Stromal cell of bone marrow (primary cell): ENCODE measurements around the gene TMEM235.

Experiments used
- DNase-seq: peaks from one replicate; pipeline ENCODE4 v3.0.0-alpha.2; 2012; ENCODE audit warnings: low read depth

TMEM235 gene

GRCh38 chr17:78255029-78255656, 23.7 kb downstream of the TMEM235 start:
- no peak for DNase-seq

- DNase-seq, result no peak
Observed at GRCh38 chr17:78255953-78256706, 24.7 kb downstream of the TMEM235 start.

GRCh38 chr17:78256707-78257591, 25.5 kb downstream of the TMEM235 start:
- DNase-seq, result no peak

GRCh38 chr17:78257810-78258322, 26.4 kb downstream of the TMEM235 start:
- no peak for DNase-seq

- DNase-seq, result no peak
Observed at GRCh38 chr17:78258323-78259191, 27.1 kb downstream of the TMEM235 start.

GRCh38 chr17:78259192-78259554, 27.7 kb downstream of the TMEM235 start:
- DNase-seq, result no peak

GRCh38 chr17:78263063-78263735, 31.8 kb downstream of the TMEM235 start:
- no peak for DNase-seq

- no peak for DNase-seq
Observed at GRCh38 chr17:78263736-78264340, 32.4 kb downstream of the TMEM235 start.

- DNase-seq, result no peak
Observed at GRCh38 chr17:78264590-78264989, 33.2 kb downstream of the TMEM235 start.

GRCh38 chr17:78265121-78265520, 33.7 kb downstream of the TMEM235 start:
- no peak for DNase-seq

GRCh38 chr17:78266231-78266631, 34.8 kb downstream of the TMEM235 start:
- no peak for DNase-seq

GRCh38 chr17:78266771-78267170, 35.3 kb downstream of the TMEM235 start:
- DNase-seq, result no peak

- DNase-seq, result no peak
Observed at GRCh38 chr17:78267253-78268073, 36.0 kb downstream of the TMEM235 start.

GRCh38 chr17:78268191-78268874, 36.9 kb downstream of the TMEM235 start:
- DNase-seq, result no peak

- no peak for DNase-seq
Observed at GRCh38 chr17:78268951-78269905, 37.8 kb downstream of the TMEM235 start.

- no peak for DNase-seq
Observed at GRCh38 chr17:78269955-78270381, 38.5 kb downstream of the TMEM235 start.

- DNase-seq, result no peak
Observed at GRCh38 chr17:78271419-78272170, 40.2 kb downstream of the TMEM235 start.
